Breast epithelium (tissue), 4 donors: Measurements from ENCODE around the gene FAM174B. TPM values are rescaled to one million over a fixed set of nuclear protein-coding genes. Genes with fewer than 3 reads are reported as not detected.

ENCODE experiments used
- DNase-seq, 2 donors: peaks; one replicate each; pipeline ENCODE4 v3.0.0-alpha.2; 2019; ENCODE audit warnings: low spot score in 2 of 2
- H3K27ac ChIP-seq, 2 donors: fragments of 200-600 bp; sonication (generic) in 1 of 2; one replicate each; pipeline ENCODE4 v1.5.1; 2016 to 2019; ENCODE audit warnings: mild to moderate bottlenecking in 1 of 2
- H3K27me3 ChIP-seq, 2 donors: fragments of 200-600 bp; sonication (generic) in 1 of 2; one replicate each; pipeline versions ENCODE4 v1.5.1 to v1.6.0; 2017 to 2019; ENCODE audit warnings: control low read depth in 1 of 2, mild to moderate bottlenecking in 1 of 2
- H3K36me3 ChIP-seq: fragments of 200-600 bp; one replicate; pipeline ENCODE4 v1.5.1; 2019
- H3K4me1 ChIP-seq, 2 donors: fragments of 200-600 bp; sonication (generic); one replicate each; pipeline ENCODE4 v1.5.1; 2016 to 2019; ENCODE audit warnings: control low read depth in 1 of 2
- H3K4me3 ChIP-seq, 3 donors: fragments of 200-600 bp; sonication (generic); 1 replicate in 2 of 3; 2 replicates in 1 of 3; pipeline ENCODE4 v1.5.1; 2016 to 2019; ENCODE audit warnings: mild to moderate bottlenecking in 3 of 3, moderate library complexity in 2 of 3
- H3K9me3 ChIP-seq, 2 donors: fragments of 200-600 bp; sonication (generic) in 1 of 2; one replicate each; pipeline ENCODE4 v1.5.1; 2016 to 2019; ENCODE audit warnings: control low read depth in 1 of 2
- POLR2A ChIP-seq: fragments of 450-650 bp; IDR thresholded peaks from one replicate; pipeline ENCODE4 v1.6.1; 2016; ENCODE audit warnings: antibody characterized with exemption, mild to moderate bottlenecking, moderate library complexity
- POLR2AphosphoS5 ChIP-seq, 3 donors: sonication (generic); formaldehyde crosslinking; IDR thresholded peaks; one replicate each; pipeline ENCODE4 v1.6.1; 2017; ENCODE audit warnings: antibody characterized with exemption in 3 of 3
- intact Hi-C: fragments of 100-400 bp; cut with DNase I; formaldehyde crosslinking; loops from one replicate; pipeline ENCODE4 v1.15.1; 2023; ENCODE audit warnings: low total_unique reads
- total RNA-seq, 3 donors: library from RNA; depleted of rRNA; stranded (reverse); fragments of >200 nt; gene quantifications; one replicate each; pipeline ENCODE4 v1.1.0, GENCODE V29; 2016
- TF ChIP-seq, protein P1 (sequence below), 3 donors: fragments of 450-650 bp; IDR thresholded peaks; one replicate each; pipeline ENCODE4 v1.5.1; 2016 to 2017; ENCODE audit warnings: antibody characterized with exemption in 3 of 3, mild to moderate bottlenecking in 3 of 3, moderate library complexity in 3 of 3

FAM174B gene
- total RNA-seq, 3 donors from 2014 or later, result 4.3 to 34.7 (median 20.6) TPM

DNA sequence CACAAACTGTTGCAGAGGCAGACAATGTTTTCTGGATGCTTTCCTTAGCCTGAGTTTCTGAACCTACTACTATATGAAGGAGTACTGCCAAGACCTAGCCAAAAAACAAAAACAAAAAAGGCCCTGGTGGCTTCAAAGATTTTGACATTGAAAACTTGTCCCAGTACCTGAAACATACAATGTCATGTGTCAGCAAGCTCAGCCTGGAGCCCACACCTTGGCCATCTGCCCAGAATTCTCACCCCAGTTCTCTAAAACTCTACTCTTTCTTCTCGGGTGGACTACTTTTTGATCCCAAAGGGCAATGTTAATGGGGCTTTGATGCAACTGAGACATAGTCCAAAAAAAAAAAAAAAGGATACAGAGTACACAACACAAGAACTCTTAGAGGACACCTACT, 81.4 kb downstream of the FAM174B start:
- no peaks in the 10 kb centered on the region for H3K9me3 ChIP-seq
- no peaks in the 10 kb centered on the region for H3K36me3 ChIP-seq
- H3K27ac ChIP-seq, result no peak overlapping the region
- intact Hi-C loops, result no loop called here
- H3K27me3 ChIP-seq, result no peaks in the 10 kb centered on the region
- H3K4me3 ChIP-seq, result no peak overlapping the region
- no peak for DNase-seq
- no peaks in the 10 kb centered on the region for H3K4me1 ChIP-seq
- TF ChIP-seq, protein P1, sequence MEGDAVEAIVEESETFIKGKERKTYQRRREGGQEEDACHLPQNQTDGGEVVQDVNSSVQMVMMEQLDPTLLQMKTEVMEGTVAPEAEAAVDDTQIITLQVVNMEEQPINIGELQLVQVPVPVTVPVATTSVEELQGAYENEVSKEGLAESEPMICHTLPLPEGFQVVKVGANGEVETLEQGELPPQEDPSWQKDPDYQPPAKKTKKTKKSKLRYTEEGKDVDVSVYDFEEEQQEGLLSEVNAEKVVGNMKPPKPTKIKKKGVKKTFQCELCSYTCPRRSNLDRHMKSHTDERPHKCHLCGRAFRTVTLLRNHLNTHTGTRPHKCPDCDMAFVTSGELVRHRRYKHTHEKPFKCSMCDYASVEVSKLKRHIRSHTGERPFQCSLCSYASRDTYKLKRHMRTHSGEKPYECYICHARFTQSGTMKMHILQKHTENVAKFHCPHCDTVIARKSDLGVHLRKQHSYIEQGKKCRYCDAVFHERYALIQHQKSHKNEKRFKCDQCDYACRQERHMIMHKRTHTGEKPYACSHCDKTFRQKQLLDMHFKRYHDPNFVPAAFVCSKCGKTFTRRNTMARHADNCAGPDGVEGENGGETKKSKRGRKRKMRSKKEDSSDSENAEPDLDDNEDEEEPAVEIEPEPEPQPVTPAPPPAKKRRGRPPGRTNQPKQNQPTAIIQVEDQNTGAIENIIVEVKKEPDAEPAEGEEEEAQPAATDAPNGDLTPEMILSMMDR (IDR thresholded peaks at IDR 0.05), result no peak
- TF ChIP-seq POLR2A (no peak), POLR2AphosphoS5 (IDR thresholded peaks at IDR 0.05) (no peak)

- no peak for DNase-seq
- H3K36me3 ChIP-seq, result no peaks in the 10 kb centered on the region
- H3K27ac ChIP-seq, result no peak overlapping the region
- H3K4me1 ChIP-seq, result no peaks in the 10 kb centered on the region
- H3K4me3 ChIP-seq, result no peak overlapping the region
- intact Hi-C loops, result no loop called here
- no peak for TF ChIP-seq POLR2AphosphoS5 (IDR thresholded peaks at IDR 0.05)
- TF ChIP-seq POLR2A, result no peak
- TF ChIP-seq, protein P1 (IDR thresholded peaks at IDR 0.05), result no peak
- H3K9me3 ChIP-seq, result no peaks in the 10 kb centered on the region
- no peaks in the 10 kb centered on the region for H3K27me3 ChIP-seq
Observed at GRCh38 chr15:92571824-92572223, 83.8 kb downstream of the FAM174B start.

GRCh38 chr15:92570391-92570790, 85.2 kb downstream of the FAM174B start:
- intact Hi-C loops, result no loop called here
- Histone ChIP-seq H3K36me3 (no peaks in the 10 kb centered on the region), H3K27me3 (no peaks in the 10 kb centered on the region), H3K27ac (no peak overlapping the region), H3K4me1 (no peaks in the 10 kb centered on the region), H3K9me3 (no peaks in the 10 kb centered on the region), H3K4me3 (no peak overlapping the region)
- TF ChIP-seq, protein P1 (IDR thresholded peaks at IDR 0.05), result no peak
- no peak for TF ChIP-seq POLR2A
- TF ChIP-seq POLR2AphosphoS5 (IDR thresholded peaks at IDR 0.05), result no peak
- no peak for DNase-seq

DNA sequence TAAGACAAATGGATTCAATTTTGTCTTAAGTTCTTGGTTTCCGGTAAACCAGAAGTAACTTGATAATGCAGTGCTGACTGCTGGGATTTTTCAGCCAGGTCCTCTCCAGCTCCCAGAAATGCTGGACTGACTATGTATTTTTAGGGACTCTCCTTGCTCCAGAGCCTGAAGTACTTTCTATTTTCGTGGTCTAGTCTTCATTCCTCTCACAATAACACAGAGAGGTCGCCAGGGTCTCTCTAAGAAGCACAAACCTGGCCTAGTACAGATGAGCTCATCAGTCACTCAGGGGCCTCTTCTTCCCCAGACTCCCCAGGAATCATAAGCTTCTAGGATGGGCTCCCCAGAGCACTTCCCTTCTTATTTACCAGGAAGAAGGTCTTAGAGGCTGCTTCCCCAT, 85.8 kb downstream of the FAM174B start:
- intact Hi-C loops, result no loop called here
- no peaks in the 10 kb centered on the region for H3K36me3 ChIP-seq
- TF ChIP-seq, protein P1 (IDR thresholded peaks at IDR 0.05), result no peak
- no peak for TF ChIP-seq POLR2AphosphoS5 (IDR thresholded peaks at IDR 0.05)
- TF ChIP-seq POLR2A, result no peak
- H3K27me3 ChIP-seq, result no peaks in the 10 kb centered on the region
- DNase-seq, result no peak
- H3K9me3 ChIP-seq, result no peaks in the 10 kb centered on the region
- no peak overlapping the region for H3K27ac ChIP-seq
- H3K4me1 ChIP-seq, result no peaks in the 10 kb centered on the region
- no peak overlapping the region for H3K4me3 ChIP-seq

Other genes starting within 250 kb of the FAM174B start
- gene CHD2, start 244.5 kb upstream of the FAM174B start, total RNA-seq, result 100 to 1,000 TPM; 137 to 215 (median 197) TPM